H1 (cell line): ENCODE measurements around the gene TRIM38. TPM values are rescaled to one million over a fixed set of nuclear protein-coding genes. Genes with fewer than 3 reads are reported as not detected.

Experiments
- CTCF ChIA-PET: fragments of 300-600 bp; sonication (Branson Sonifier 250); formaldehyde crosslinking; loops from one replicate; lab custom pipeline; 2021; ENCODE audit not compliant: partially characterized antibody; lab: Charles Lee
- POLR2A ChIA-PET: fragments of 300-600 bp; sonication (Branson Sonifier 250); formaldehyde crosslinking; loops from one replicate; lab custom pipeline; 2021; ENCODE audit warnings: inconsistent platforms; ENCODE audit not compliant: partially characterized antibody; lab: Charles Lee
- DNase-seq, 2 experiments: peaks; one replicate each; pipeline versions ENCODE4 v3.0.0 to v3.0.0-alpha.2; 2010 to 2022; ENCODE audit warnings: low spot score in 2 of 2, low read depth in 1 of 2, mixed read lengths in 1 of 2
- FAIRE-seq: peaks from 2 replicates; lab custom pipeline; 2011; peaks lifted over from hg19 to GRCh38; lab: Jason Lieb, UNC
- H2AFZ ChIP-seq: 2 replicates; pipeline ENCODE4 v1.8.1; 2012; ENCODE audit warnings: low read length, inconsistent platforms
- H2AK5ac ChIP-seq: 2 replicates; pipeline ENCODE4 v1.6.1; 2013; ENCODE audit warnings: low read depth, low read length
- H2BK120ac ChIP-seq: replicated peaks from 2 replicates; pipeline ENCODE3; 2013; ENCODE audit warnings: low read depth, low read length, inconsistent platforms
- H2BK12ac ChIP-seq: 2 replicates; pipeline ENCODE4 v1.6.1; 2013; ENCODE audit warnings: low read depth, low read length
- H2BK15ac ChIP-seq: 2 replicates; pipeline ENCODE4 v1.6.1; 2013; ENCODE audit warnings: low read length
- H2BK20ac ChIP-seq: 2 replicates; pipeline ENCODE4 v1.6.1; 2013; ENCODE audit warnings: low read length
- H2BK5ac ChIP-seq: 2 replicates; pipeline ENCODE4 v1.6.1; 2013; ENCODE audit warnings: low read depth, low read length
- H3K14ac ChIP-seq: 2 replicates; pipeline ENCODE4 v1.6.1; 2013; ENCODE audit warnings: inconsistent platforms; ENCODE audit not compliant: insufficient read length
- H3K18ac ChIP-seq: 2 replicates; pipeline ENCODE4 v1.6.1; 2013; ENCODE audit warnings: low read length; ENCODE audit errors: extremely low read depth
- H3K23ac ChIP-seq: 2 replicates; pipeline ENCODE4 v1.6.1; 2013; ENCODE audit warnings: inconsistent platforms; ENCODE audit not compliant: insufficient read length
- H3K23me2 ChIP-seq: 2 replicates; pipeline ENCODE4 v1.6.1; 2013; ENCODE audit warnings: low read depth, low read length
- H3K27ac ChIP-seq: 2 replicates; pipeline ENCODE4 v1.6.1; 2011; ENCODE audit warnings: low read depth, low read length, inconsistent platforms
- H3K27me3 ChIP-seq, 4 experiments: replicated peaks in 1 of 4; 1 replicate in 1 of 4; 2 replicates in 3 of 4; pipeline versions ENCODE4 v1.6.1 to v1.8.1; 2011 to 2013; ENCODE audit warnings: low read length in 3 of 4, mild to moderate bottlenecking in 3 of 4, inconsistent platforms in 2 of 4, mixed read lengths in 2 of 4, moderate library complexity in 1 of 4; ENCODE audit not compliant: control insufficient read depth in 3 of 4, insufficient read depth in 3 of 4; ENCODE audit errors: extremely low read depth in 1 of 4
- H3K36me3 ChIP-seq, 4 experiments: 2 replicates each; pipeline versions ENCODE4 v1.6.1 to v1.8.1; 2011 to 2013; ENCODE audit warnings: mild to moderate bottlenecking in 4 of 4, low read length in 3 of 4, moderate library complexity in 2 of 4, control low read depth in 1 of 4, inconsistent platforms in 1 of 4; ENCODE audit not compliant: insufficient read depth in 4 of 4, control insufficient read depth in 2 of 4
- H3K4ac ChIP-seq: replicated peaks from 2 replicates; pipeline ENCODE3; 2013; ENCODE audit warnings: low read length, low read depth, mixed read lengths, inconsistent platforms; ENCODE audit not compliant: insufficient read length
- H3K4me1 ChIP-seq, 4 experiments: replicated peaks in 1 of 4; 1 replicate in 1 of 4; 2 replicates in 3 of 4; pipeline versions ENCODE4 v1.6.1 to v1.8.1; 2011 to 2013; ENCODE audit warnings: low read length in 3 of 4, inconsistent platforms in 2 of 4, mixed read lengths in 1 of 4; ENCODE audit not compliant: insufficient read depth in 4 of 4, control insufficient read depth in 3 of 4
- H3K4me2 ChIP-seq, 2 experiments: 2 replicates each; pipeline versions ENCODE4 v1.6.1 to v1.8.1; 2011 to 2013; ENCODE audit warnings: low read depth in 2 of 2, low read length in 2 of 2, control low read depth in 1 of 2, inconsistent platforms in 1 of 2, mild to moderate bottlenecking in 1 of 2; ENCODE audit not compliant: insufficient read depth in 1 of 2
- H3K4me3 ChIP-seq, 4 experiments: fragments of 200-600, 300-600 bp in 1 of 4; sonication (generic), shearing (Covaris generic), sonication (Bioruptor Twin) in 1 of 4; 2 replicates each; pipeline versions ENCODE4 v1.5.1 to v1.8.1; 2011 to 2016; ENCODE audit warnings: low read length in 4 of 4, low read depth in 3 of 4, control low read depth in 2 of 4, inconsistent platforms in 2 of 4, mild to moderate bottlenecking in 2 of 4, mixed read lengths in 1 of 4, moderate library complexity in 1 of 4; ENCODE audit not compliant: insufficient read depth in 2 of 4; ENCODE audit errors: extremely low read depth in 1 of 4
- H3K56ac ChIP-seq: replicated peaks from 2 replicates; pipeline ENCODE3; 2013; ENCODE audit warnings: low read depth, mild to moderate bottlenecking, mixed read lengths, low read length, inconsistent platforms; ENCODE audit not compliant: insufficient read length
- H3K79me1 ChIP-seq: 2 replicates; pipeline ENCODE4 v1.6.1; 2013; ENCODE audit warnings: low read depth, low read length, control low read depth
- H3K79me2 ChIP-seq, 2 experiments: 2 replicates each; pipeline versions ENCODE4 v1.6.1 to v1.8.1; 2012 to 2013; ENCODE audit warnings: low read length in 2 of 2, mild to moderate bottlenecking in 2 of 2, inconsistent platforms in 1 of 2; ENCODE audit not compliant: insufficient read depth in 2 of 2, control insufficient read depth in 1 of 2
- H3K9ac ChIP-seq, 4 experiments: replicated peaks in 1 of 4; 1 replicate in 1 of 4; 2 replicates in 3 of 4; pipeline versions ENCODE4 v1.6.1 to v1.8.1; 2011 to 2013; ENCODE audit warnings: low read depth in 3 of 4, low read length in 3 of 4, control low read depth in 2 of 4, mild to moderate bottlenecking in 2 of 4, moderate library complexity in 2 of 4, inconsistent platforms in 1 of 4; ENCODE audit errors: extremely low read depth in 1 of 4
- H3K9me3 ChIP-seq, 2 experiments: 2 replicates each; pipeline versions ENCODE4 v1.6.1 to v1.8.1; 2012 to 2013; ENCODE audit warnings: mild to moderate bottlenecking in 2 of 2, moderate library complexity in 2 of 2, control low read depth in 1 of 2, inconsistent platforms in 1 of 2, low read depth in 1 of 2, low read length in 1 of 2, mixed read lengths in 1 of 2; ENCODE audit not compliant: insufficient read depth in 2 of 2
- H4K20me1 ChIP-seq, 2 experiments: replicated peaks in 1 of 2; 2 replicates each; pipeline versions ENCODE3 to v1.8.1; 2011 to 2013; ENCODE audit warnings: inconsistent platforms in 2 of 2, low read length in 2 of 2, mild to moderate bottlenecking in 1 of 2; ENCODE audit not compliant: insufficient read depth in 2 of 2, control insufficient read depth in 1 of 2
- H4K5ac ChIP-seq: 2 replicates; pipeline ENCODE4 v1.6.1; 2013; ENCODE audit warnings: low read length, low read depth, mixed read lengths, inconsistent platforms; ENCODE audit not compliant: insufficient read length
- H4K8ac ChIP-seq: 2 replicates; pipeline ENCODE4 v1.8.0; 2013; ENCODE audit warnings: mild to moderate bottlenecking, moderate library complexity, low read length, inconsistent platforms; ENCODE audit not compliant: insufficient read depth; ENCODE audit errors: extremely low read depth
- H4K91ac ChIP-seq: replicated peaks from 2 replicates; pipeline ENCODE3; 2013; ENCODE audit warnings: low read length, mixed read lengths, inconsistent platforms; ENCODE audit not compliant: insufficient read length
- ASH2L ChIP-seq: fragments of 200-600, 300-600 bp; sonication (generic); IDR thresholded peaks from one replicate; pipeline ENCODE4 v1.7.1; 2017; ENCODE audit warnings: low read length
- POLR2A ChIP-seq, 2 experiments: IDR thresholded peaks; 1 replicate in 1 of 2; 2 replicates in 1 of 2; pipeline ENCODE4 v1.6.1; 2011; ENCODE audit warnings: low read depth in 2 of 2, low read length in 2 of 2, mild to moderate bottlenecking in 2 of 2; ENCODE audit errors: control extremely low read depth in 1 of 2
- TAF1 ChIP-seq: IDR thresholded peaks from 2 replicates; pipeline ENCODE4 v1.6.1; 2011; ENCODE audit warnings: mild to moderate bottlenecking, low read depth, low read length
- WGBS, 2 experiments: shearing (Covaris generic) in 1 of 2; methylation state at CpG; one replicate each; pipeline versions ENCODE4 v1.1.6 to v1.1.7; 2013 to 2015; ENCODE audit warnings: low lambda C conversion rate in 2 of 2, mixed read lengths in 2 of 2, inconsistent platforms in 1 of 2, low coverage in 1 of 2, missing lambda C conversion rate in 1 of 2; ENCODE audit not compliant: insufficient replicate concordance in 2 of 2, insufficient coverage in 1 of 2, insufficient read length in 1 of 2; ENCODE audit errors: extremely low coverage in 1 of 2, missing lambda C conversion rate in 1 of 2; 5-methylcytosine and 5-hydroxymethylcytosine counted together
- polyA plus RNA-seq, 7 experiments: library from polyadenylated mRNA; depleted of rRNA in 3 of 7; stranded (reverse) in 5 of 7; unstranded in 2 of 7; fragments of >200 nt in 5 of 7; fragments of 200-250 nt in 2 of 7; gene quantifications; 1 replicate in 5 of 7; 2 replicates in 1 of 7; 4 replicates in 1 of 7; pipeline versions ENCODE4 v1.2.1 to v1.2.3, GENCODE V29; 2011 to 2013; ENCODE audit warnings: missing spikeins in 2 of 7, mixed read lengths in 2 of 7
- total RNA-seq: library from RNA; stranded (reverse); fragmentation: NEBNext Ultra II Directional; extraction: Animal tissue kit (Norgen Biotek cat#: 25700); gene quantifications from 2 replicates; pipeline ENCODE4 v1.2.1, GENCODE V29; 2021

The TRIM38 gene
- total and polyA plus RNA-seq, 2 of the 8 experiments (the other 6 are each of a cell fraction or from before 2014, with no cell fraction given) = 0.43 to 0.56 TPM

DNA sequence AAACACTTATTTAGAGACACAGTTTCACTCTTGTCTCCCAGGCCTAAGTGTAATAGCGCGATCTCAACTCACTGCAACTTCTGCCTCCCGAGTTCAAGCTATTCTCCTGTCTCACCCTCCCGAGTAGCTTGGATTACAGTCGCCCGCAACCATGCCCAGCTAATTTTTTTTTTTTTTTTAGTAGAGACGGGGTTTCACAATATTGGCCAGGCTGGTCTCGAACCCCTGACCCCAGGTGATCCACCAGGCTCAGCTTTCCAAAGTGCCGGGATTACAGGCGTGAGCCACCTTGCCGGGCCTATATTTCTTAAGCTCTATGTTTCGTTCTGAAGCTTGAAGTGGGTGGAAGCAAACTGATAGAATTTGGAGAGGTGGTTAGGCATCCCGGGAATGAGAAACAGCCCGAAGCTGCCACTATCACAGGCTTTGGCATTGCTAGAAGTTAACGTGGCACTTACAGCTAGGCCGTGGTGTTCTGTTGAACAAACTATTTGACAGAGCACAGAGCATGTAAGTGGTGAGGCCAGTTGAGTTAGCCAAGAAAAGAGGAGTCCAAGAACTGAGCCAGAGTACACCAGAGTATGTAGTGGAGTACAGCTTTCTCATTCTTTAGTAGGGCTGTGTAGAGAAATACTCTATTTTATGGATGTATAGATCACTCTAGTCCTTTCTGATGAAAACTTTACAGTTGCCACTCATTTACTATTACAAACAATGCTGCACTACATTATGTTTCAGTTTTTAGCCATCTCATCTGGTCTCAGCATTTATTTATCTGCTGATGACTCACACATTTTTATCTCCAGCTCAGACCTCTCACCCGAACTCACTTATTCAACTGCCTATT lies 62.7 kb downstream of the TRIM38 start:
- no peak for DNase-seq
- Histone ChIP-seq H2AFZ (no peak overlapping the region), H3K36me3 (no peaks in the 10 kb centered on the region), H3K4me1 (peaks cover 3 to 26% (median 10%) of the 10 kb centered on the region in 4 experiments; a peak in 5 of 7 replicates), H4K5ac (no peak overlapping the region), H3K23me2 (peaks cover 14% of the 10 kb centered on the region), H3K4ac (peak overlapping the region; percentile 76), H2BK20ac (peak overlapping the region; percentile 75), H3K23ac (no peak overlapping the region), H3K27me3 (no peaks in the 10 kb centered on the region), H3K4me3 (peak overlapping the region in 1 of 4 experiments; percentile 75; a peak in 2 of 8 replicates), H4K91ac (peak overlapping the region; percentile 18), H3K27ac (peak overlapping the region; percentile 48; the same call in 1 of the 2 replicates), H3K56ac (no peak overlapping the region), H3K79me1 (no peaks in the 10 kb centered on the region), H2BK5ac (peak overlapping the region; percentile 83; the same call in 1 of the 2 replicates), H3K14ac (no peak overlapping the region), H3K9ac (0 out of 7 replicates have a peak overlapping the region, but pooled peaks of 1 of the 4 experiments have one; percentile 9), H4K8ac (no peak overlapping the region), H4K20me1 (peaks cover 0 to 4% of the 10 kb centered on the region in 2 experiments), H3K9me3 (no peaks in the 10 kb centered on the region; a peak in 1 of 4 replicates), H2BK12ac (peak overlapping the region; percentile 45; the same call in 1 of the 2 replicates), H3K79me2 (no peaks in the 10 kb centered on the region), H3K18ac (peak overlapping the region; percentile 42; the same call in 1 of the 2 replicates), H2BK120ac (peak overlapping the region; percentile 16), H2BK15ac (0 out of 2 replicates have a peak overlapping the region, but pooled peaks have one; percentile 7), H2AK5ac (no peak overlapping the region; the same call in 1 of the 2 replicates), H3K4me2 (peak overlapping the region; percentile 73 to 81; a peak in 2 of 4 replicates)
- TF ChIP-seq TAF1 (no peak), POLR2A (IDR thresholded peaks at IDR 0.05; ENCODE audit: control extremely low read depth in 1 of 2, low read depth in 2 of 2, low read length in 2 of 2) (peak in 1 of 2 experiments; percentile 27; a peak in 1 of 3 replicates), ASH2L (peak; percentile 0)
- POLR2A ChIA-PET = interaction anchor here (0.7 to 43.5 kb wide), 33 partner anchors 0 to 1869 kb away, joined by 3 to 1982 read pairs (median 15); a partner anchor contains a TSS
- no peak for FAIRE-seq
- whole genome bisulfite sequencing, 2 experiments = 92% methylated on average over 17 of the region's 17 CpGs; no CpG with 5 or more reads in 1 of the 2 experiments
- CTCF ChIA-PET = interaction anchor here (0.7 to 3.1 kb wide), 14 partner anchors 9 to 99 kb away, joined by 3 to 13 read pairs (median 4); partner anchors contain the start of gene HFE
